ENCODE data around the gene MINDY4. TPM values are rescaled to one million over a fixed set of nuclear protein-coding genes. Genes with fewer than 3 reads are reported as not detected.

The MINDY4 gene
- total and polyA plus RNA-seq, 2 of the 8 experiments (the other 6 are each of a cell fraction or from before 2014, with no cell fraction given) = 1.3 to 3.6 TPM

DNA sequence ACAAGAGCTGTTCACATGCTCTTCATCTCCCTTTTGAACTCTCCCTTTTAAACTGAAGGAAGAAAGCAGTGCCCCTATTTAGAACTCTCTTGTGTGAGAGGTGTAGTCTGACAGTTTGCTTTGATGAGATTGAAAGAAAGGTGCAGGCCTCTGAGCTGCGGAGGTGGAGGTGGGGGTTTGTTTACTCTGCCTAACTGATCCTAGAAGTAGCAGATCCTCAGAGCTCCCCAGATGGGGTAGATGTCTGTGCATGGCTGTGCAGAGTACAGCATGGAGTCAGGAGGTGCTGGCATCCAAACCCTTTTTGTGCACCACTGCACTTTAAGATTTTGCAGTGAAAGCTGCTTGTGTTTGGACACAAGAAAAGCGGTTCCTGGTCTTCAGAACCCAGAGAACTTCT, 58.3 kb downstream of the MINDY4 start:
- Histone ChIP-seq H3K4ac (replicated peaks; ENCODE audit: insufficient read length, low read depth, low read length) (no peak overlapping the region), H2BK12ac (ENCODE audit: low read depth, low read length) (no peak overlapping the region)
- CTCF ChIA-PET (ENCODE audit: partially characterized antibody) = interaction anchor here (0.7 to 1.9 kb wide), 4 partner anchors 11 to 80 kb away, joined by 3 to 6 read pairs (median 3); no protein-coding TSS in a partner anchor
- TF ChIP-seq, protein P1, sequence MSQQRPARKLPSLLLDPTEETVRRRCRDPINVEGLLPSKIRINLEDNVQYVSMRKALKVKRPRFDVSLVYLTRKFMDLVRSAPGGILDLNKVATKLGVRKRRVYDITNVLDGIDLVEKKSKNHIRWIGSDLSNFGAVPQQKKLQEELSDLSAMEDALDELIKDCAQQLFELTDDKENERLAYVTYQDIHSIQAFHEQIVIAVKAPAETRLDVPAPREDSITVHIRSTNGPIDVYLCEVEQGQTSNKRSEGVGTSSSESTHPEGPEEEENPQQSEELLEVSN (IDR thresholded peaks at IDR 0.05) = no peak
- TF ChIP-seq CREB1 (IDR thresholded peaks at IDR 0.05) (no peak), SIX5 (IDR thresholded peaks at IDR 0.05; ENCODE audit: low read depth, low read length) (no peak), SIN3A (conservative IDR thresholded peaks at IDR 0.05 in 1 of 2, IDR thresholded peaks at IDR 0.05 in 1 of 2; ENCODE audit: low read depth in 1 of 2, low read length in 2 of 2) (no peak), BRCA1 (IDR thresholded peaks at IDR 0.05; ENCODE audit: low read depth, low read length) (no peak), RBBP5 (IDR thresholded peaks at IDR 0.05; ENCODE audit: borderline replicate concordance, low read depth, low read length) (no peak), POLR2A (IDR thresholded peaks at IDR 0.05; ENCODE audit: control extremely low read depth in 1 of 2, low read depth in 2 of 2, low read length in 2 of 2) (no peak), TEAD4 (IDR thresholded peaks at IDR 0.05; ENCODE audit: low read depth, low read length) (no peak), SP2 (IDR thresholded peaks at IDR 0.05; ENCODE audit: low read length) (no peak), TBP (IDR thresholded peaks at IDR 0.05; ENCODE audit: low read depth, low read length) (no peak), CHD1 (IDR thresholded peaks at IDR 0.05; ENCODE audit: low read depth, low read length) (no peak), SUZ12 (IDR thresholded peaks at IDR 0.05; ENCODE audit: low read length) (no peak)
- TF ChIP-seq, protein P2, sequence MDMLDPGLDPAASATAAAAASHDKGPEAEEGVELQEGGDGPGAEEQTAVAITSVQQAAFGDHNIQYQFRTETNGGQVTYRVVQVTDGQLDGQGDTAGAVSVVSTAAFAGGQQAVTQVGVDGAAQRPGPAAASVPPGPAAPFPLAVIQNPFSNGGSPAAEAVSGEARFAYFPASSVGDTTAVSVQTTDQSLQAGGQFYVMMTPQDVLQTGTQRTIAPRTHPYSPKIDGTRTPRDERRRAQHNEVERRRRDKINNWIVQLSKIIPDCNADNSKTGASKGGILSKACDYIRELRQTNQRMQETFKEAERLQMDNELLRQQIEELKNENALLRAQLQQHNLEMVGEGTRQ (IDR thresholded peaks at IDR 0.05; ENCODE audit: low read length) = no peak
- TF ChIP-seq, protein P3, sequence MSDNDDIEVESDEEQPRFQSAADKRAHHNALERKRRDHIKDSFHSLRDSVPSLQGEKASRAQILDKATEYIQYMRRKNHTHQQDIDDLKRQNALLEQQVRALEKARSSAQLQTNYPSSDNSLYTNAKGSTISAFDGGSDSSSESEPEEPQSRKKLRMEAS (IDR thresholded peaks at IDR 0.05) = no peak

More for the DNA sequence above, 58.3 kb downstream of the MINDY4 start:
- Histone ChIP-seq H3K4me2 (ENCODE audit: insufficient read depth in 1 of 2, low read depth in 2 of 2, low read length in 2 of 2) (no peak overlapping the region), H3K18ac (ENCODE audit: extremely low read depth, low read length) (no peak overlapping the region), H3K9ac (replicated peaks in 1 of 4; ENCODE audit: extremely low read depth in 1 of 4, low read depth in 3 of 4, low read length in 3 of 4) (no peak overlapping the region), H4K5ac (ENCODE audit: insufficient read length, low read depth, low read length) (no peak overlapping the region), H2AFZ (ENCODE audit: low read length) (no peak overlapping the region), H3K79me1 (ENCODE audit: low read depth, low read length) (no peaks in the 10 kb centered on the region), H3K79me2 (ENCODE audit: control insufficient read depth in 1 of 2, insufficient read depth in 2 of 2, low read length in 2 of 2) (no peaks in the 10 kb centered on the region), H3K23ac (ENCODE audit: insufficient read length) (no peak overlapping the region), H2BK20ac (ENCODE audit: low read length) (no peak overlapping the region), H3K36me3 (ENCODE audit: control insufficient read depth in 2 of 4, insufficient read depth in 4 of 4, low read length in 3 of 4) (peaks cover 0 to 5% (median 0%) of the 10 kb centered on the region in 4 experiments; a peak in 1 of 8 replicates), H2BK120ac (replicated peaks; ENCODE audit: low read depth, low read length) (no peak overlapping the region), H3K4me3 (ENCODE audit: extremely low read depth in 1 of 4, insufficient read depth in 2 of 4, low read depth in 3 of 4, low read length in 4 of 4) (no peak overlapping the region), H3K23me2 (ENCODE audit: low read depth, low read length) (no peaks in the 10 kb centered on the region), H3K27ac (ENCODE audit: low read depth, low read length) (no peak overlapping the region), H2BK15ac (ENCODE audit: low read length) (no peak overlapping the region), H3K14ac (ENCODE audit: insufficient read length) (no peak overlapping the region), H4K20me1 (replicated peaks in 1 of 2; ENCODE audit: control insufficient read depth in 1 of 2, insufficient read depth in 2 of 2, low read length in 2 of 2) (no peaks in the 10 kb centered on the region), H2AK5ac (ENCODE audit: low read depth, low read length) (no peak overlapping the region), H3K4me1 (replicated peaks in 1 of 4; ENCODE audit: control insufficient read depth in 3 of 4, insufficient read depth in 4 of 4, low read length in 3 of 4) (0 out of 7 replicates have a peak, but pooled peaks cover 0 to 2% (median 0%) of the 10 kb centered on the region in 4 experiments), H4K91ac (replicated peaks; ENCODE audit: insufficient read length, low read length) (no peak overlapping the region), H3K27me3 (replicated peaks in 1 of 4; ENCODE audit: control insufficient read depth in 3 of 4, extremely low read depth in 1 of 4, insufficient read depth in 3 of 4, low read length in 3 of 4) (no peaks in the 10 kb centered on the region), H3K9me3 (ENCODE audit: insufficient read depth in 2 of 2, low read depth in 1 of 2, low read length in 1 of 2) (peaks cover 8 to 19% of the 10 kb centered on the region in 2 experiments; a peak in 3 of 4 replicates), H4K8ac (ENCODE audit: extremely low read depth, insufficient read depth, low read length) (no peak overlapping the region), H2BK5ac (ENCODE audit: low read depth, low read length) (no peak overlapping the region), H3K56ac (replicated peaks; ENCODE audit: insufficient read length, low read depth, low read length) (no peak overlapping the region)
- WGBS, 2 experiments (ENCODE audit: extremely low coverage in 1 of 2, insufficient coverage in 1 of 2, insufficient read length in 1 of 2, insufficient replicate concordance in 2 of 2, low coverage in 1 of 2, low lambda C conversion rate in 2 of 2, missing lambda C conversion rate in 1 of 2) = 79% methylated on average over 2 of the region's 2 CpGs; no CpG with 5 or more reads in 1 of the 2 experiments
- FAIRE-seq (no peak), DNase-seq (ENCODE audit: low read depth in 1 of 2, low spot score in 2 of 2) (no peak)
- POLR2A ChIA-PET (ENCODE audit: partially characterized antibody) = no interaction called here

All from H1 (cell line).